HEK293 (cell line): ENCODE measurements around the gene FBP1.

ENCODE experiments used
- SETDB1 ChIP-seq: IDR thresholded peaks from one replicate; pipeline ENCODE4 v1.6.1; 2017; ENCODE audit warnings: mild to moderate bottlenecking, low read length, moderate library complexity, mixed read lengths; ENCODE audit not compliant: insufficient read length
- ZBTB1 ChIP-seq: fragments of 450-650 bp; formaldehyde crosslinking; IDR thresholded peaks from 2 replicates; pipeline ENCODE4 v1.5.1; 2016; ENCODE audit warnings: missing biosample characterization, missing genetic modification characterization
- ZIC2 ChIP-seq: fragments of 450-650 bp; formaldehyde crosslinking; IDR thresholded peaks from 2 replicates; pipeline ENCODE4 v1.5.1; 2016; ENCODE audit warnings: missing biosample characterization, missing genetic modification characterization
- ZNF140 ChIP-seq: fragments of 450-650 bp; formaldehyde crosslinking; IDR thresholded peaks from 2 replicates; pipeline ENCODE4 v1.5.1; 2016; ENCODE audit warnings: missing biosample characterization, missing genetic modification characterization
- ZNF239 ChIP-seq: fragments of 450-650 bp; formaldehyde crosslinking; IDR thresholded peaks from 2 replicates; pipeline ENCODE4 v1.5.1; 2016; ENCODE audit warnings: missing biosample characterization, missing genetic modification characterization
- ZNF558 ChIP-seq: fragments of 450-650 bp; formaldehyde crosslinking; IDR thresholded peaks from 2 replicates; pipeline ENCODE4 v1.5.1; 2016; ENCODE audit warnings: missing biosample characterization, missing genetic modification characterization
- ZNF561 ChIP-seq: fragments of 450-650 bp; IDR thresholded peaks from 2 replicates; pipeline ENCODE4 v1.5.1; 2018; ENCODE audit warnings: missing biosample characterization, missing genetic modification characterization, borderline replicate concordance
- TF ChIP-seq, protein P1 (sequence below): fragments of 450-650 bp; formaldehyde crosslinking; IDR thresholded peaks from 2 replicates; pipeline ENCODE4 v1.5.1; 2016; ENCODE audit warnings: missing biosample characterization, missing genetic modification characterization

DNA sequence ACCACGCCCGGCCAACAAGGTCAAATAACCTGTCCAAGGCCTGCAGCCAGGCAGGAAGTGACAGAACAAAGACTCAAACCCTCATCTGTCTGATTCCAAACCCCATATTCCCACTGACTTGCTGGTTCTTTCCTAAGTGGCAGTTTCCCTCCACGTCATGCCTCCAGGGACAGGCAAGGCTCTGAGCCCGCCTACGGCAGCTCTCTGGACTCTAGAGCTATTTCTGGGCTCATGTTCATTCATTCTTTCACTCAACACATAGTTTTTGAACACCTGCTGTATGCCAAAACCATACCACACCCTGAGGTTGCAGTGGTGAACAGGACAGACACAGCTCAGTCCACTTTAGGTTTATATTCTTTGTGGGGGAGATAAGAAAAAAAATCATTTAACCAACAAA, 5.2 kb upstream of the FBP1 start:
- no peak for TF ChIP-seq SETDB1
- TF ChIP-seq, protein P1, sequence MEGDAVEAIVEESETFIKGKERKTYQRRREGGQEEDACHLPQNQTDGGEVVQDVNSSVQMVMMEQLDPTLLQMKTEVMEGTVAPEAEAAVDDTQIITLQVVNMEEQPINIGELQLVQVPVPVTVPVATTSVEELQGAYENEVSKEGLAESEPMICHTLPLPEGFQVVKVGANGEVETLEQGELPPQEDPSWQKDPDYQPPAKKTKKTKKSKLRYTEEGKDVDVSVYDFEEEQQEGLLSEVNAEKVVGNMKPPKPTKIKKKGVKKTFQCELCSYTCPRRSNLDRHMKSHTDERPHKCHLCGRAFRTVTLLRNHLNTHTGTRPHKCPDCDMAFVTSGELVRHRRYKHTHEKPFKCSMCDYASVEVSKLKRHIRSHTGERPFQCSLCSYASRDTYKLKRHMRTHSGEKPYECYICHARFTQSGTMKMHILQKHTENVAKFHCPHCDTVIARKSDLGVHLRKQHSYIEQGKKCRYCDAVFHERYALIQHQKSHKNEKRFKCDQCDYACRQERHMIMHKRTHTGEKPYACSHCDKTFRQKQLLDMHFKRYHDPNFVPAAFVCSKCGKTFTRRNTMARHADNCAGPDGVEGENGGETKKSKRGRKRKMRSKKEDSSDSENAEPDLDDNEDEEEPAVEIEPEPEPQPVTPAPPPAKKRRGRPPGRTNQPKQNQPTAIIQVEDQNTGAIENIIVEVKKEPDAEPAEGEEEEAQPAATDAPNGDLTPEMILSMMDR (tag by site-specific recombination) = no peak
- TF ChIP-seq ZNF140 (tag by site-specific recombination) = no peak
- TF ChIP-seq ZIC2 (tag by site-specific recombination) = no peak
- no peak for TF ChIP-seq ZNF239 (tag by site-specific recombination)
- TF ChIP-seq ZNF558 = no peak
- TF ChIP-seq ZBTB1 (tag by site-specific recombination) = no peak
- TF ChIP-seq ZNF561 (tag by site-specific recombination) = no peak
